GM19438 (cell line): ENCODE data around the gene NUDT22.
"Not testable (repeated sequence)": the region's sequence is repeated elsewhere in the genome, so short reads cannot be mapped to it uniquely, and the experiment has no call there.

Source experiments
- ATAC-seq: cut with Tn5 transposase; IDR thresholded peaks from one replicate; pipeline ENCODE4 v1.9.1; 2021; ENCODE audit warnings: low read depth; ENCODE audit not compliant: unreplicated experiment

NUDT22 gene

GRCh38 chr11:64241241-64241490 lies 15.1 kb downstream of the NUDT22 start:
- ATAC-seq, result peak; percentile 64

- peak; percentile 6 for ATAC-seq
These were observed 15.7 kb downstream of the NUDT22 start for GRCh38 chr11:64241491-64242374.

DNA sequence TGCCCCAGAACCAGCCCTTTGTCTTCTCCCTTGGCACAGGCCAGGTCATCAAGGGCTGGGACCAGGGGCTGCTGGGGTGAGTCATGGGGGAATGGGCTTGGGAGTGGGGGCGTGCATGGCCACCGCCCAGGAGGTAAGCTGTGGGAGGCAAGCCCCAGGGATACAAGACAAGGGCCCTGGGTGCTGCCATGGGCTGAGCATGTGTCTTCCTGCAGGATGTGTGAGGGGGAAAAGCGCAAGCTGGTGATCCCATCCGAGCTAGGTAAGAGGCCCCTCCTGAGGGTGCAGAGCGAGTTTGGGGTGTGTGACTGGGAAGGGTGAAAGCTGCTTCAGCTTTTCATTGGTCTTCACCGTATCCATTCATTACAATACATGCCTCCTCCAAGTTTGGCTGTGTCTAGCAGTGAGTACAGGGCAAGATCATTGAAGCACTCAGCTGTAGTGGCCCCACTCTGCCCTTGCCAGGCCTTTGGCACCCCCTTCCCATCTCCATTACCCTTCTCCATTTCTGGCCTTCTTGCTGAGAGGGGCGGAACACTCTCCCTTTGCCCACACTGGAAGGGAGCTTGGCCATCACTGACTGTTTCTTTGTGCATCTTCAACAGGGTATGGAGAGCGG lies 17.3 kb downstream of the NUDT22 start:
- no peak for ATAC-seq

DNA sequence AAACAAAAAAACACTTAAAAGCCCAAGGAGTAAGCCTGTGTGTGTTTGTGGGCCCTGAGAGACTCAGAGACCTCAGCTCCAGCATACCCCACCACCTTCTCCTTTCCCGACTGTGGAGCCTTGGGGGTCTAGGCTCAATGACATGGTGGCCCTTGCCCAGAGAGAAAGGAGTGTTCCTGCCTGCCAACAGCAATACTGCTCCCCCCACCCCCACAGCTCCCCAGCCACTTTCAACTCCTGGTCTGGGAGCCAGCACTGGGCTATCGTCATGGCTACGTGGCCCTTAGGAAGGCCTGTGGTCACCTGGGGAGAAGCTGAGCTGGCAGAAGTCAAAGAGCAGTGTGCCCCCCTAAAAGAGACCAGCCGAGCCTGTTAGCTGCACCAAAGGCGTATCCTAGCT lies 18.0 kb downstream of the NUDT22 start:
- ATAC-seq, result no peak

DNA sequence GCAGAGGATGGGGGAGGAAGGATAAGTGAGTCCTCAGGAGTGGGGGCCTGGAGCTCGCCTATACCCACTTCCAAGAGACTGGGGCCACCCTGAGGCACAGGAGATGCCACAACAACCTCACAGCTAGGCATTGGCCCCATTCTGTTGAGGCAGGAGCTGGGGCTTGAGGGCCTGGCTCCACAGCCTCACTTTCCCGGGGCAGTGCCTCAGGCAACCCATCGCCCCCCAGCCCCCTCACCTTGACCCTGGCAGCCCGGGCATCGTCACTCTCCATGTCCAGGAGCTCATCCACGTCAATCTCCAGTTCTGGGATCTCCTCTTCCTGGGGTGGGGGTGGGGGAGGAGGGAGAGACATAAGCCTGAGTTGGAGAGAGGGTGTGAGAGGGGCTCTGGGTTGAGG lies 18.9 kb downstream of the NUDT22 start:
- ATAC-seq, result no peak

DNA sequence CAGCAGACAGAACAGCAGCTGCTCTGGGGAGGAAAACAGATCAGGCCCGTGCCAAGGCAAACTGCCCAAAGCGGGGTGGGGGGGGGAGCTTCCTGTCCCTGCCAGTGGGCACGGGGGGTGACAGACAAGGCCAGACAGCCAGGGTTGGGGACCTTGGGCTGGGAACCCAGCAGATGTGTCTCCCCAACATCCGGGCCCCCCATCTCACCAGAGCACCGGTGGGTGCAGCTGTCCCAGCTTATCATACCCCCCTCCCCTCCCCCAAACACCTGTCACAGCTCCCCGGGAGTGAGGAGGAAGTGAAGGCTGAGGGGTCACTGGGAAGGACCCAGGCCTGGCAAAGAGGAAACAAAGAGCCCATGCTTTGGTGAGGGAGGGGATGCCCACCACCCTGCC lies 19.3 kb downstream of the NUDT22 start:
- no peak for ATAC-seq

- no peak for ATAC-seq
These were observed 19.9 kb downstream of the NUDT22 start for GRCh38 chr11:64245797-64246620.

- ATAC-seq, result not testable (repeated sequence)
These were observed 20.5 kb downstream of the NUDT22 start for GRCh38 chr11:64246621-64246870.

- no peak for ATAC-seq
These were observed 21.0 kb downstream of the NUDT22 start, which contains the start of gene PPP1R14B for GRCh38 chr11:64246871-64247728. Gene PPP1R14B, minus strand, starts transcription at chr11:64246943. Its CDS starts 270 bp downstream, at chr11:64246673.

DNA sequence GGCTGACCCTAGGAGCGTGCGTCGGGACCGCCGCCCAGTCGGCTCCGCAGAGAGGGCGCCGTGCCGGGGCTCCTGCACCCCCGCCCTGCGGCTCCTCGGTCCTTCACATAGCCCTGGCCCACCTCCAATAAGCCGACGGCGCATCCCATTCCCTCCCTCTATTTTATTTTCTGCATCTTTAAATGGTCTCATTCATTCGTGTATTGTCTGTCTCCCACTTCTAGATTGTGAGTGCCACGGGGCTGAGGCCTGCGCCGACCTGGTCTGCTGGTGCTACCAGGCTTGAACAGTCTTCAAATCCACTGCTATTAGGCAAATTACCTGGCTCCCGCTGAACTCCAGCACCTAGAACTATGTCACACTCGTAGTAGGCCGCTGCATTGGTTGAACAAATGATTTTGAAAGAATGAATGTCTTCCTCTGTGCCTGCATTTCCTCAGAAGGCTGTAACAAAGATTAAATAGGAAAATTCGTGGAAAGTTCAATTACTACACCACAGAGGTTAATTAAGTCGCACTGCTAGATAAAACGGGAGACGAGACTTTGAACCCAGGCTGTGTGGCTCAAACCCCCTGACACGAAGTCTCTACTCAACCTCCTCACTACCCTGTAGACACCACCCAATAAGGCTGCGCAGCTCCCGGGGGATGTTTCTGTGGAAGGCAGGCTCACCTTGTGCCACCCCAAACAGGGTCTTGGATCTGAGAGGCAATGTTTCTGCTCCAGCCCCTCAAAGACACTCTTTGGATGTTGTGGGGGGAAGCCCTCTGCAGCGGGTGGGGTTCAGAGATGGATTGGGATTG lies 21.9 kb downstream of the NUDT22 start:
- ATAC-seq, result no peak

GRCh38 chr11:64248578-64248977 lies 22.5 kb downstream of the NUDT22 start:
- ATAC-seq, result no peak

DNA sequence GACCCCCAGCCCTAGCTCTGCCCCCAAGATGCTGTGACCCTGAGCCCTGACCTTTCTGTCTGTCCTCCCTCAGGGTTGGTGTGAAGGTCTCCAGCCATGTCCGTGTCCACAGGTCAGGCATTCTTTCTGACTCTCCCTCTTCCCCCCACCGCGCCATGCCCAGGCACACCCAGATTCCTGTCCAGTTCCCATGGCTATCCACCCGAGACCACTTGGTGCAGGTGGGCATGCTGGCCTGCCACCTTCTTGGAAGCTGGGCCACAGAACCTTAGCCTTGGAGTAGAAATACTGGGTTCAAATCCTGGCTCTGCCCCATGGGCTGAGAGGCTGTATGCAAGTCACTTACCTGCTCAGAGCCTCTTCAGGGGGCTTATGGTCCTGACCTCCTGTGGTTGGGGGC lies 23.0 kb downstream of the NUDT22 start:
- ATAC-seq, result no peak

DNA sequence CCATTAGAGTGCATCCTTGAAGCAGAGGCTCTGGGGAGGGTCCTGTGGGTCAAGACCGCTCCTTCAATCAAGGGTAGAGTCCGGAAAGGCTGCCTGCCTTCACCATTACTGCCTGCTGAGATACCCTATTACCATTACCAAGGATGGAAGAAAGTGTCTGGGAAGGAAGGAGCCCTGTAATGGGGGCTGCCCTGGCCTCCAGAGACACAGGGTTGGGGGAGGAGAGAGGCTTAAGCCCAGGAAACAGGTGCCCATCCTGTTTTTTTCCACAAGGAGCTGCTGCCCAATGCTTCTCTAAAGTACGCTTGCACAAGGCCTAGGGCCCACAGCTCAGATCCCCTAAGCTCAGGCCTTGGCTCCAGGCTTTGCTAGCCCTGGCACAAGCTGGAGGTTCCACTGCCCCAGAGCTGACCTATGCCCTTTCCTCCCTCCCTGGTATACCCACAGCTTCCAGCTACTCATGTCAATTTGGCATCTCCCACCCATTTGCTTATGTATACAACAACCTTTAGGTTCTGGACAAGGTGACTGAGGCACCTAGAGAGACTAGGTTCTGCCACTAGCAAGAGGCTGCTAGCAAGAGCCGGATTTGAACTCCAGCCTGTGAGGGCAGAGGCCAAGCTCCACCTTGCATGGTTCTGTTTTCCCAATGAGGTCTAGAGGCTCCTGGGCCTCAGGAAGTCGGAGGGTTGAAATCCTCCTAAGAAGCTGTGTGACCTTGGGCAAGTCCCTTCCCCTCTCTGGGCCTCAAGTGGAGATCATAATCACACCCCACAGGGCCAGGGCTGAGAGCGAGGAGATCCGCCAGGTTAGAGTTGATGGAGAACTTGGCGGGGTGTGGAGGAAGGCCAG lies 23.7 kb downstream of the NUDT22 start:
- no peak for ATAC-seq

DNA sequence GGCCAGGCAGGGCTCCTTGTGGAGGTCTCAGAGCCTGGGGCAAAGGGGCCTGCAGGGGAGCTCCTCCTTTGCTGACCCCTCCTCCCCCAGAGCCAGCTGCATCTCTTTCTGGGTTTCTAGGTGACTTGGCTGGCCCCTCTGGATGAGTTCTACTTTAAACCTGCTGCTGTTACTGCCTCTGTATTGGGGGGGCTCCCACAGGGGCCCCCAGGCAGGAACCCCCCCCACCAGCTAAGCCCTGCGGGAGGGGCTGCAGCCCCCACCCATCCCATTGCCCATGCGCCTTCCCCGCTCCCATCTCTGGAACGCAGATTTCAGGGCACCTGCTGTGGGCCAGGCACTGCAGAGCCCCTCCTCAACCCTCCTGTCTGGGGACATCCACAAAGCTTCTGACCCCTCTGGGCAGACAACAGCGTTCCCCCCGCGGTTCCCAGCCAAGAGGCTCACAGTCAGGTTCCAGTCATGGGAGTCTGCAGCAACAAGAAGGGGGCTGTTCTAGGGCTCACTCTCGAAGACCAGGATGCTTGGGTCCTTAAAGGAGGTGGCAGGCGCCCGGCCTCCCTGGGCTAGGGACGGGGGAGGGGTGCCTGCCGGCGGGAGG lies 24.4 kb downstream of the NUDT22 start:
- ATAC-seq, result no peak

DNA sequence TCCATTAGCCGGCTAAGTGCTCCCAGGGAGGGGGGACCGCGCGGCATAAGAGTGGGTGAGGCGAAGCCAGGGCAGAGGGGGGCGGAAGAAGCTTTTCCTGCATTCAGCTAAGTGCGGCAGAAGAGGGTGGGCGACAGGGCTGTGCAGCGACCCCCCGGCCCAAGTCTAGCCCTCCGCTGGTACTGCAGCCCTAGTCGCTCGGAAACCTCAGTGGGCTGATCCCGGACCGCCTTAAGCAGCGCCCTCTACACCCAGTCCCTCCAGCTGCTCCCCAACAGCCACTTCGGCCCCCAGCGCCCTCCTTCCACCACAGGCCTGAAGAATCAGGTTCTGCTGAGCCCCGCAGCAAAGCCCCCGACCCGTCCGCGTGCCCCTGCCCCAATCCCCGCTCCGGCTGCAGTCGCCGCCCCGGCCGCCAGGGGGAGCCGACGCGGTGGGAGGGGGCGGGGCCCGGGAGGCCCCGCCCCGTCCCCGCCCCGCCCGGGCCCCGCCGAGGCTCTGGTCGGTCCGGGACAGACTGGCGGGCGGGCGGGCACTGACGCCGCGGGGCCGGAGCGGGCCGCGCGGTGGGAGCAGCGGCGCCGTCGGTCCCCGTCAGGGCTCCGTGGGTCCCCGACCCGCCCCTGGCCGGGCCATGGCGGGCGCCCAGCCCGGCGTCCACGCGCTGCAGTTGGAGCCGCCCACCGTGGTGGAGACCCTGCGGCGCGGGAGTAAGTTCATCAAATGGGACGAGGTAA lies 25.1 kb downstream of the NUDT22 start, which contains the start of gene PLCB3:
TSS of gene PLCB3 (plus strand) at position 515 of the 737 bp plus-strand sequence. CDS start at position 635, 120 bp downstream.
- ATAC-seq, result no peak

DNA sequence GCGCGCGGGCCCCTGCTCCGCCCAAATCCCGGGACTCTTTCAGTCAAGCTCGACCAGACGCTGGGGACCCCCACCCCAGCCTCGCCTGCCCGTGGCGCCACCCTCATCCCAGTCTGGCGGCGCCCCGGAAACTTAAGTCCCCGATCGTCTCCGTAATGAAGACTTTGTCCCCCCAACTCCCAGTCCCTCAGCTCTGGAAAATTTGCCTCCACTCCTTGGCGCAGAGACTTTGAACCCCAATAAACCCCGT lies 25.6 kb downstream of the NUDT22 start:
- ATAC-seq, result no peak

DNA sequence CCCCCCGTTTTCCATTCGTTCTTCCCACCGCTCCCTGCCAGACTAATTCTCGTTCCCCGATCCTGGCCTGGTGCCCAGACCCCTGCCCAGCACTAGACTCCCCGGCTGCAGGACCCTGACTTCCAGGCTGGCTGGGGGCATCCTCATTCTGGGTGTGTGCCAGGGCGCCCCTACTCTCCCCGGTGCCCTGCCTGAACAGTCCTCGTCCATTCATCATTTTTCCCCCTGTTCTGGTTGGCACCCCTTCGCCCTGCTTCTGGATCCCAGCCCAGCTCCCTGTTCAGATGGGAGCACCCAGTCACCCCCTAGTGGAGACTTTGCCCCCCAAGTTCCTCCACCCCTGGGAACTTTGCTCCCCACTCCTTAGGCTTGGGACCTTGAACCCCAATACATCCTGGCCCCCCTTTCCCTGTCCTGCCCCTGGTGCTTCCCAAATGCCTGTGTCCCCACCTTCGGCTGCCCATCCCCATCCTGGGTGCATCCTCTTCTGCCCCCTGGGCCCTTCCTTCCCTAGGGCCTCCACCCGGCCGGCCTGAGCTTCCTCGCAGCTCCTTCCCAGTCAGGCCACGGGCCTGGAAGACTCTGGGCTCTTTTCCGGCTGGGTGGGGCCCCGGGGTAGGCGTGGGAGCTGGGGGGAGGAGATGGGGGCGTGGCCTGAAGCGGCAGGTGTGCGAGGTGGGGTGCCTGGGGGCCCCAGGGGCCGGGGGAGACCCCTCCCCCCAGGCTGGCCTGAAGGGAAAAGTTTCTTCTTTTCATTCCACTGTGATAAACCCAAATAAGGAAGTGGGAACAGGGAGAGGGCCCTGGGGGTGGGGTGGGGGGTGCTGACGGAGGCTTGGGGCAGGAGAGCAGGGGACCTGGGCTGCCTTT lies 26.2 kb downstream of the NUDT22 start:
- no peak for ATAC-seq
